ENCODE results near the gene ARMC5. TPM values are rescaled to one million over a fixed set of nuclear protein-coding genes. Genes with fewer than 3 reads are reported as not detected.

ARMC5 gene
- total RNA-seq, 1 experiment from 2014 or later = 11.8 TPM

- Histone ChIP-seq H3K27ac (ENCODE audit: low read depth, low read length) (no peak overlapping the region), H3K4me2 (ENCODE audit: low read length) (no peak overlapping the region), H3K27me3 (ENCODE audit: insufficient read depth, low read length) (no peaks in the 10 kb centered on the region), H3K4me1 (ENCODE audit: control insufficient read depth in 1 of 2, insufficient read depth in 2 of 2, low read length in 2 of 2) (peaks cover 0 to 10% of the 10 kb centered on the region in 2 experiments; a peak in 2 of 4 replicates), H3K9me2 (ENCODE audit: insufficient read depth) (no peaks in the 10 kb centered on the region), H2AFZ (ENCODE audit: low read depth, low read length, poor library complexity, severe bottlenecking) (no peak overlapping the region), H3K36me3 (ENCODE audit: control insufficient read depth in 1 of 2, insufficient read depth in 2 of 2, low read length in 2 of 2) (no peaks in the 10 kb centered on the region), H3K9ac (ENCODE audit: low read length) (no peak overlapping the region), H3K4me3 (replicated peaks in 1 of 2; ENCODE audit: low read depth in 1 of 2, low read length in 2 of 2) (no peak overlapping the region), H4K20me1 (ENCODE audit: insufficient read depth) (no peaks in the 10 kb centered on the region), H3K9me3 (ENCODE audit: control insufficient read depth in 1 of 2, insufficient read depth in 1 of 2, low read depth in 1 of 2, low read length in 2 of 2) (no peaks in the 10 kb centered on the region), H3K79me2 (ENCODE audit: insufficient read depth, low read length) (no peaks in the 10 kb centered on the region)
- TF ChIP-seq ZBTB33 (IDR thresholded peaks at IDR 0.05; ENCODE audit: extremely low read depth, insufficient replicate concordance, low read length) (no peak), POLR2AphosphoS5 (IDR thresholded peaks at IDR 0.05; ENCODE audit: low read depth, low read length) (no peak), EGR1 (IDR thresholded peaks at IDR 0.05; ENCODE audit: low read depth) (no peak), SRF (IDR thresholded peaks at IDR 0.05; ENCODE audit: low read depth) (no peak), ZFX (IDR thresholded peaks at IDR 0.05) (no peak), YY1 (IDR thresholded peaks at IDR 0.05; ENCODE audit: extremely low read depth, insufficient replicate concordance, low read depth, low read length) (no peak), POLR2A (IDR thresholded peaks at IDR 0.05; ENCODE audit: borderline replicate concordance, extremely low read depth, insufficient read depth, insufficient read length) (no peak), CTCF (IDR thresholded peaks at IDR 0.05 in 2 of 3, conservative IDR thresholded peaks at IDR 0.05 in 1 of 3; ENCODE audit: borderline replicate concordance in 1 of 3, insufficient read depth in 1 of 3, low read depth in 2 of 3, low read length in 2 of 3) (no peak), SIN3A (IDR thresholded peaks at IDR 0.05; ENCODE audit: low read depth) (no peak), EZH2 (IDR thresholded peaks at IDR 0.05) (no peak), RAD21 (IDR thresholded peaks at IDR 0.05; ENCODE audit: low read depth) (no peak), CEBPB (IDR thresholded peaks at IDR 0.05; ENCODE audit: low read depth) (no peak), FOSL1 (IDR thresholded peaks at IDR 0.05; ENCODE audit: low read depth) (no peak), JUND (IDR thresholded peaks at IDR 0.05) (no peak), SP1 (IDR thresholded peaks at IDR 0.05; ENCODE audit: low read depth) (no peak), TCF7L2 (IDR thresholded peaks at IDR 0.05; ENCODE audit: borderline replicate concordance, extremely low read depth, insufficient read depth, insufficient read length) (no peak), ZNF274 (IDR thresholded peaks at IDR 0.05; ENCODE audit: low read depth, low read length) (no peak), EZH2phosphoT487 (IDR thresholded peaks at IDR 0.05; ENCODE audit: borderline replicate concordance) (no peak), ATF3 (IDR thresholded peaks at IDR 0.05) (no peak), CBX3 (IDR thresholded peaks at IDR 0.05; ENCODE audit: low read depth) (no peak)
- BruUV-seq (replicated peaks) = no TSS peak
- RAD21 ChIA-PET (ENCODE audit: low non-redundant PET in 1 of 2, low total read pairs in 2 of 2, uncharacterized antibody in 2 of 2, unreplicated experiment in 2 of 2) = no interaction called here
- POLR2A ChIA-PET = no interaction called here
- ATAC-seq (no peak), DNase-seq (ENCODE audit: low read depth, low spot score) (no peak)
- intact Hi-C loops (cut with micrococcal nuclease) = no loop called here
- CTCF ChIA-PET = no interaction called here
Measured at GRCh38 chr16:31413381-31413780, 45.9 kb upstream of the ARMC5 start.

Measured in HCT116 (cell line).